Right lobe of liver (tissue), 4 donors: Measurements from ENCODE around the gene UTP4.

Source experiments
- CTCF ChIP-seq, 4 donors: fragments of 200-600 bp in 3 of 4; fragments of 450-650 bp in 1 of 4; IDR thresholded peaks; one replicate each; pipeline versions ENCODE4 v1.5.1 to v1.8.0; 2016 to 2022; ENCODE audit warnings: antibody characterized with exemption in 4 of 4, mild to moderate bottlenecking in 2 of 4
- POLR2A ChIP-seq: fragments of 450-650 bp; IDR thresholded peaks from one replicate; pipeline ENCODE4 v1.6.1; 2017; ENCODE audit warnings: antibody characterized with exemption, mild to moderate bottlenecking
- donor health status: DM: no; HTN: no; CAD: no.
- donor health status: DM: no; HTN: no; CAD: no.
- donor health status: DM: no; HTN: yes; CAD: no.

- no peak for TF ChIP-seq CTCF (IDR thresholded peaks at IDR 0.05)
- peak; percentile 96 for TF ChIP-seq POLR2A
These were observed 54.4 kb downstream of the UTP4 start, which contains the start of gene SNTB2 for GRCh38 chr16:69186642-69187445.
